NT2/D1 (cell line): ENCODE results near the gene POR.

Experiments used
- YY1 ChIP-seq: IDR thresholded peaks from 2 replicates; pipeline ENCODE4 v1.6.1; 2011; ENCODE audit not compliant: insufficient read length, insufficient read depth
- ZNF274 ChIP-seq: IDR thresholded peaks from 2 replicates; pipeline ENCODE4 v1.6.1; 2011; ENCODE audit warnings: mild to moderate bottlenecking, low read depth, low read length

DNA sequence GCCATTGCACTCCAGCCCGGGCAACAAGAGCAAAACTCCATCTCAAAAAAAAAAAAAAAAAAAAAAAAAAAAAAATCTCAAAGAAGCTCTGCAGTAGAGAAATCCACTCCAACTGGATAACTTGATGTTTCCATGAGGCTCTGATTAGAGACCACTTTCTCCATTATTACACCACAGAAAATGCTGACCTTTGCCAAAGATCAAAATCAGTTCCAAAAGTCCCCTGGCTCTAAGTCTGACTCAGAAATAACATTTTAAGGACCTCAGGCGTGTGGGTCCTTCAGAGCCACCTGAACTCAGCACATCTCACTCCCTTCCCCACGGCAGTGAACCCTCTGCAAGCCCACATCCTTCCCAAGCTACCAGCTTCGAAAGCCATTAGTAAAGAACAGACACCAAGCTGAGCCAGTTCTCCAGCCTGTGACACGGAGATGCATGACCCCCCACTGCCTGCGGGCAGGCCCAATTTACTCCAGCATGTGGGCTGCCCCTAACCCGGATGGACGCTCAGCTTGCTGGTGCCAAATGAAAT, 93.3 kb downstream of the POR start:
- TF ChIP-seq YY1: no peak
- no peak for TF ChIP-seq ZNF274
